DOHH2 (cell line): Measurements from ENCODE around the gene KSR1.

ENCODE experiments used
- EZH2phosphoT487 ChIP-seq: fragments of 200-600 bp; sonication (generic); IDR thresholded peaks from 2 replicates; pipeline ENCODE4 v1.6.1; 2017; ENCODE audit warnings: borderline replicate concordance, mild to moderate bottlenecking, antibody characterized with exemption, low read length, moderate library complexity, mixed read lengths
- TF ChIP-seq, protein P1 (sequence below): fragments of 200-600 bp; sonication (generic); IDR thresholded peaks from one replicate; pipeline ENCODE4 v1.5.1; 2014; ENCODE audit warnings: antibody characterized with exemption, mild to moderate bottlenecking, low read depth, low read length; ENCODE audit not compliant: poor library complexity, severe bottlenecking

DNA sequence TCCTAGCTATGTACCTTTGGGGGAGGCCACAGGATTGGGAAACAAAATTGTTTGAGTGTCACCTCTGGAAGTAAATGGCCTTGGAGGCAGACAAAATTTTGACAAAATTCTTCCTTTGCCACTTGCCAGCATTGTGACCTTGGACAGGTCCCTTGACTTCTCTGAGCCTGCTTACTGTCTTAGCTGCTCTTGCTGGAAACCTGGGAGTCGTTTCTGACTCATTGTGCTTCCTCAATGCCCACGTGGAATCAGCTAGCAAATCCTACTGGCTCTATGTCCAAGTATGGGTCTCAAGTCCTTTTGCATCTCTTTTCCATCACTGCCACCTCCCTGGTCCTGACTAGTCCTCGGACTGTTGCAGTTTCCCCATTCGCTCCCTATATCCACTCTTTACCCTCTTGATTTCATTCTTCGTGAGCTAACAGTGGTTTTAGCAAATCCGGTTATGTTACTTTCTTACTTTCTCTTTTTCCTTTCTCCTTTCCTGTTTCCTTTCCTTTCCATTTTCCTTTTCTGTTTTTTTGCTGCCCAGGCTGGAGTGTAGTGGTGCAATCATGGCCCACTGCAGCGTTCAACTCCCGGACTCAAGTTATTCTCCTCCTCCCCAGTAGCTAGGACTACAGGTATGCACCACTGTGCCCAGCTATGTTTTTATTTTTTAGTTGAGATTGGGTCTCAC is 106.7 kb downstream of the KSR1 start:
- TF ChIP-seq, protein P1, sequence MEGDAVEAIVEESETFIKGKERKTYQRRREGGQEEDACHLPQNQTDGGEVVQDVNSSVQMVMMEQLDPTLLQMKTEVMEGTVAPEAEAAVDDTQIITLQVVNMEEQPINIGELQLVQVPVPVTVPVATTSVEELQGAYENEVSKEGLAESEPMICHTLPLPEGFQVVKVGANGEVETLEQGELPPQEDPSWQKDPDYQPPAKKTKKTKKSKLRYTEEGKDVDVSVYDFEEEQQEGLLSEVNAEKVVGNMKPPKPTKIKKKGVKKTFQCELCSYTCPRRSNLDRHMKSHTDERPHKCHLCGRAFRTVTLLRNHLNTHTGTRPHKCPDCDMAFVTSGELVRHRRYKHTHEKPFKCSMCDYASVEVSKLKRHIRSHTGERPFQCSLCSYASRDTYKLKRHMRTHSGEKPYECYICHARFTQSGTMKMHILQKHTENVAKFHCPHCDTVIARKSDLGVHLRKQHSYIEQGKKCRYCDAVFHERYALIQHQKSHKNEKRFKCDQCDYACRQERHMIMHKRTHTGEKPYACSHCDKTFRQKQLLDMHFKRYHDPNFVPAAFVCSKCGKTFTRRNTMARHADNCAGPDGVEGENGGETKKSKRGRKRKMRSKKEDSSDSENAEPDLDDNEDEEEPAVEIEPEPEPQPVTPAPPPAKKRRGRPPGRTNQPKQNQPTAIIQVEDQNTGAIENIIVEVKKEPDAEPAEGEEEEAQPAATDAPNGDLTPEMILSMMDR = no peak
- TF ChIP-seq EZH2phosphoT487 = no peak
